CD4-positive, alpha-beta memory T cell (primary cell): ENCODE data around the gene CA14. TPM values are rescaled to one million over a fixed set of nuclear protein-coding genes. Genes with fewer than 3 reads are reported as not detected.
"Not testable (repeated sequence)": the region's sequence is repeated elsewhere in the genome, so short reads cannot be mapped to it uniquely, and the experiment has no call there.

Source experiments
- CTCF ChIA-PET: fragments of 350-600 bp; sonication (Branson Sonifier 250); formaldehyde crosslinking; loops from one replicate; lab custom pipeline; 2021; ENCODE audit warnings: inconsistent platforms; ENCODE audit not compliant: partially characterized antibody; lab: Charles Lee
- POLR2A ChIA-PET: fragments of 350-600 bp; sonication (Branson Sonifier 250); formaldehyde crosslinking; loops from one replicate; lab custom pipeline; 2021; ENCODE audit not compliant: partially characterized antibody; lab: Charles Lee
- DNase-seq, 5 donors: peaks; one replicate each; pipeline versions ENCODE4 v3.0.0 to v3.0.0-alpha.2; 2020 to 2022; ENCODE audit warnings: mixed read lengths in 1 of 5
- H3K27ac ChIP-seq: one replicate; pipeline ENCODE4 v1.7.0; 2013; ENCODE audit warnings: low read depth, low read length
- H3K27me3 ChIP-seq: 2 replicates; pipeline ENCODE4 v1.7.0; 2013; ENCODE audit warnings: mild to moderate bottlenecking, low read length, moderate library complexity; ENCODE audit not compliant: insufficient read depth
- H3K36me3 ChIP-seq: 2 replicates; pipeline ENCODE4 v1.7.0; 2013; ENCODE audit warnings: mild to moderate bottlenecking, low read length, moderate library complexity; ENCODE audit not compliant: insufficient read depth
- H3K4me1 ChIP-seq: 2 replicates; pipeline ENCODE4 v1.7.0; 2013; ENCODE audit warnings: mild to moderate bottlenecking, low read length, moderate library complexity; ENCODE audit not compliant: insufficient read depth
- H3K4me3 ChIP-seq, 2 donors: one replicate each; pipeline ENCODE4 v1.7.0; 2013; ENCODE audit warnings: low read length in 2 of 2, mild to moderate bottlenecking in 1 of 2
- H3K9me3 ChIP-seq, 2 donors: one replicate each; pipeline ENCODE4 v1.7.0; 2013; ENCODE audit warnings: low read length in 2 of 2, control low read depth in 1 of 2; ENCODE audit not compliant: control insufficient read depth in 1 of 2
- H3K27ac Mint-ChIP-seq, 7 donors: one replicate each; pipeline ENCODE4 v1.8.0; 2020 to 2021; ENCODE audit warnings: mixed read lengths in 7 of 7, mild to moderate bottlenecking in 6 of 7, inconsistent platforms in 3 of 7, moderate library complexity in 3 of 7
- H3K27me3 Mint-ChIP-seq, 2 donors: one replicate each; pipeline ENCODE4 v1.8.0; 2020 to 2021; ENCODE audit warnings: mixed read lengths in 2 of 2
- H3K36me3 Mint-ChIP-seq, 2 donors: one replicate each; pipeline ENCODE4 v1.8.0; 2020 to 2021; ENCODE audit warnings: mixed read lengths in 2 of 2, inconsistent platforms in 1 of 2, mild to moderate bottlenecking in 1 of 2
- H3K4me1 Mint-ChIP-seq, 4 donors: one replicate each; pipeline ENCODE4 v1.8.0; 2020 to 2021; ENCODE audit warnings: mixed read lengths in 4 of 4, mild to moderate bottlenecking in 1 of 4
- H3K4me3 Mint-ChIP-seq, 8 donors: one replicate each; pipeline ENCODE4 v1.8.0; 2020 to 2021; ENCODE audit warnings: mixed read lengths in 8 of 8, mild to moderate bottlenecking in 7 of 8, moderate library complexity in 6 of 8, inconsistent platforms in 3 of 8
- H3K9me3 Mint-ChIP-seq, 8 donors: one replicate each; pipeline ENCODE4 v1.8.0; 2020 to 2021; ENCODE audit warnings: mixed read lengths in 8 of 8, mild to moderate bottlenecking in 5 of 8, inconsistent platforms in 3 of 8, moderate library complexity in 1 of 8
- intact Hi-C: fragments of 100-400 bp; cut with micrococcal nuclease; formaldehyde crosslinking; loops from one replicate; pipeline ENCODE4 v1.15.1; 2023
- polyA plus RNA-seq, 2 donors: library from polyadenylated mRNA; unstranded; fragments of 300-500 nt; fragmentation: Illumina TruSeq; gene quantifications; one replicate each; pipeline ENCODE4 v1.2.3, GENCODE V29; 2021
- total RNA-seq, 2 experiments: library from RNA; stranded (reverse); gene quantifications; one replicate each; pipeline ENCODE4 v1.2.3, GENCODE V29; 2021

Gene CA14
- total and polyA plus RNA-seq, 4 experiments from 2014 or later = 0.40 TPM; not detected in 3

DNA sequence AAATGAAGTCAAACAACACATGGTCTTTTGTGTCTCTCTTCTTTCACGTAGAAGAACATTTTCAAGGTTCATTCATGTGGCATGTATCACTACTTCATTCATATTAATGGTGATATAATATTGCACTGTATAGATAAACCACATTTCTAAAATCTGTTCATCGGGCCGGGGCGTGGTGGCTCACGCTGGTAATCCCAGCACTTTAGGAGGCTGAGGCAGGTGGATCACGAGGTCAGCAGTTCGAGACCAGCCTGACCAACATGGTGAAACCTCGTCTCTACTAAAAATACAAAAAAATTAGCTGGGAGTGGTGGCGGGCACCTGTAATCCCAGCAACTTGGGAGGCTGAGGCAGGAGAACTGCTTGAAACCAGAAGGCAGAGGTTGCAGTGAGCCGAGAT, 29.3 kb upstream of the CA14 start:
- DNase-seq, H3K27me3 ChIP-seq, H3K4me3 ChIP-seq, H3K9me3 Mint-ChIP-seq, intact Hi-C loops, H3K9me3 ChIP-seq, H3K4me3 Mint-ChIP-seq, H3K4me1 ChIP-seq, H3K27ac Mint-ChIP-seq, H3K27ac ChIP-seq, H3K27me3 Mint-ChIP-seq: not testable (repeated sequence)
- peaks cover 11% of the 10 kb centered on the region for H3K36me3 ChIP-seq
- peaks cover 39 to 49% of the 10 kb centered on the region in 2 donors for H3K36me3 Mint-ChIP-seq
- POLR2A ChIA-PET = interaction anchor here (0.6 to 0.7 kb wide), 2 partner anchors 28 to 259 kb away, joined by 3 read pairs; no protein-coding TSS in a partner anchor
- peaks cover 2 to 12% (median 6%) of the 10 kb centered on the region in 4 donors for H3K4me1 Mint-ChIP-seq
- CTCF ChIA-PET = interaction anchor here (1.3 kb wide), 1 partner anchor 15 kb away, joined by 3 read pairs; no protein-coding TSS in a partner anchor

DNA sequence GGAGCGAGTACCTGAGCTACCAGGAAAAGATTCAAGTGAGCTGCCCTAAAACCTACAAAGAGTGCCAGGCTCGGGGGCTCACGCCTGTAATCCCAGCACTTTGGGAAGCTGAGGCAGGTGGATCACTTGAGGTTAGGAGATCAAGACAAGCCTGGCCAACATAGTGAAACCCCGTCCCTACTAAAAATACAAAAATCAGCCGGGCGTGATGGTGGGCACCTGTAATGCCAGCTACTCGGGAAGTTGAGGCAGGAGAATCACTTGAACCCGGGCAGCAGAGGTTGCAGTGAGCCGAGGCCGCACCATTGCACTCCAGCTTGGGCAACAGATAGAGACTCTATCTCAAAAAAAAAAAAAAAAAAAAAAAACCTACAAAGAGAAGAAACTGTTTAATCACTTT, 24.7 kb upstream of the CA14 start:
- H3K27me3 Mint-ChIP-seq, H3K4me3 ChIP-seq, H3K27me3 ChIP-seq, DNase-seq, H3K9me3 ChIP-seq, H3K9me3 Mint-ChIP-seq, intact Hi-C loops, H3K36me3 ChIP-seq: not testable (repeated sequence)
- Histone ChIP-seq H3K27ac (peak overlapping the region; percentile 99), H3K4me1 (peaks cover 22% of the 10 kb centered on the region)
- Mint-ChIP-seq H3K27ac (peak overlapping the region in 6 of 7 donors; percentile 84 to 100 (median 99)), H3K36me3 (peaks cover 14 to 16% of the 10 kb centered on the region in 2 donors), H3K4me3 (peak overlapping the region in 5 of 8 donors; percentile 12 to 93 (median 38)), H3K4me1 (peaks cover 12 to 19% (median 16%) of the 10 kb centered on the region in 4 donors)
- ChIA-PET POLR2A (interaction anchor here (1.1 to 3.9 kb wide), 9 partner anchors 9 to 346 kb away, joined by 5 to 55 read pairs (median 7); partner anchors contain the start of genes APH1A and RPRD2), CTCF (interaction anchor here (1.0 to 1.6 kb wide), 4 partner anchors 19 to 46 kb away, joined by 4 to 5 read pairs (median 4); no protein-coding TSS in a partner anchor)

DNA sequence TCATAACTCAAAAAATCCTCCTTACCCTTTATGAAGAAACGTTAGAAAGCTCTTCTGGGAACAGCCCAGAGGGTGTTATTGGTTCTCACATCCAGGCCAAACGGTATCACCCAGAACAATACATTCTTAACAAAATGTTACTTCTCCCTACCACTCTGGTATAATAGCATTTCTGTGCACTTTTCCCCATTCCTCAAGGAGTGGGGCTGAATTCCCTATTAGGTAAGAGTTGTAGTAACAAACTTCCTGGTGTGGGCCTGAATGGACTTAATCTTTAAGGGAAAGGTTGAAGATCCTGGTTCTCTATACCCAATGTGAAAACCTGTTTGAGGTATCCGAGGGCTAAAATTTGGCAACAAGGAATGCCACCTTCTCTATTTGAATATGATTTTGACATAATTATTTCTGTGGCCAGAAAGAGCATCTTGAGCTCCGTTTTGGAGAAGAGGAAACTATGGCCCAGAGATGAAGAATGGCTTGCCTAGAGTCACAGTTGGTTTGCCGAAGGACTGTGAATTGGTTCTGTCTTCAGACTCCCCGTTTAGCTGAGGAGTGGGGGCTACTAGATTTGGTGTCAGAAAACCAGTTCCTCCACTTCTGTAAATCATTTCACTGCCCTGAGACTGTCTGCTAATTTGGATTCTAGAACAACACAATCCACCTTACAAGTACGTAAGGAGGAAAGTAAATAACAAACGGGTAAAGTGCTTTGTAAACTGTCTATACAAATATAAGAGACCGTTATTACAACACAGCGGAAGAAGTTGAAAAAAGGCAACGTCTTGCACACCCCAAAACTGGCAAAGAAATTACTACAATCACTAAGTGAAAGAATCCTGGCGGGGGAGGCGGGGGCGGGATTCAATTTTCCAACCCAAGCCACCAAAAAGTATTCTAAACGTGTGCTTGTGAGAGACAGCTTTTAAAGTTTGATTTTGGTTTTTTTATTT, 23.9 kb upstream of the CA14 start:
- peak in 4 of 5 donors; percentile 14 to 55 (median 26) for DNase-seq
- Mint-ChIP-seq H3K27me3 (no peaks in the 10 kb centered on the region), H3K9me3 (no peaks in the 10 kb centered on the region), H3K4me3 (peak overlapping the region in 4 of 8 donors; percentile 93 to 96 (median 94)), H3K4me1 (peaks cover 12 to 19% (median 16%) of the 10 kb centered on the region in 4 donors), H3K36me3 (peaks cover 11 to 14% of the 10 kb centered on the region in 2 donors), H3K27ac (peak overlapping the region in 6 of 7 donors; percentile 96 to 100 (median 99))
- no peaks in the 10 kb centered on the region for H3K27me3 ChIP-seq
- no peaks in the 10 kb centered on the region for H3K36me3 ChIP-seq
- H3K27ac ChIP-seq = peak overlapping the region; percentile 99
- intact Hi-C loops = loop anchor here (1.0 kb wide), 1 partner anchor 20 kb away; no protein-coding TSS in a partner anchor
- peak overlapping the region; percentile 76 to 100 for H3K4me3 ChIP-seq
- H3K9me3 ChIP-seq = no peaks in the 10 kb centered on the region
- ChIA-PET POLR2A (interaction anchor here (0.6 to 3.9 kb wide), 21 partner anchors 10 to 1093 kb away, joined by 3 to 55 read pairs (median 4); partner anchors contain the start of genes APH1A, CIART, PI4KB and PLEKHO1), CTCF (interaction anchor here (1.0 to 1.6 kb wide), 5 partner anchors 19 to 46 kb away, joined by 3 to 5 read pairs (median 4); no protein-coding TSS in a partner anchor)
- peaks cover 22% of the 10 kb centered on the region for H3K4me1 ChIP-seq

DNA sequence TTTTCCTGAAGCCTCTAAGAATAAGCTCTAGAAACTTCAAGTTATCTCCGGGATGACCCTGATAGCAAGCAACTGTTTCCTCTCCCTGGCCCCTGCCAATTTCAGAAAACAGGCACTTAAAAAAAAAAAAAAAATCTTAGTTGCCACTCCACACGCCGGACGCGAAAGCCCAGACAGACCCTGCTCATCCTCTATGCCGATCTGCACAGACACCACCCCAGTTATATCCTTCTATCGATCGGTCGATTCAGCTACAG, 23.3 kb upstream of the CA14 start:
- peaks cover 12 to 19% (median 16%) of the 10 kb centered on the region in 4 donors for H3K4me1 Mint-ChIP-seq
- H3K4me3 ChIP-seq = peak overlapping the region; percentile 76 to 100
- no peaks in the 10 kb centered on the region for H3K27me3 Mint-ChIP-seq
- peak overlapping the region in 6 of 7 donors; percentile 96 to 100 (median 99) for H3K27ac Mint-ChIP-seq
- intact Hi-C loops = loop anchor here (1.0 kb wide), 1 partner anchor 21 kb away; no protein-coding TSS in a partner anchor
- H3K4me3 Mint-ChIP-seq = peak overlapping the region in 4 of 8 donors; percentile 93 to 96 (median 94)
- no peaks in the 10 kb centered on the region for H3K9me3 Mint-ChIP-seq
- H3K27me3 ChIP-seq = no peaks in the 10 kb centered on the region
- H3K4me1 ChIP-seq = peaks cover 22% of the 10 kb centered on the region
- H3K36me3 Mint-ChIP-seq = peaks cover 5 to 10% of the 10 kb centered on the region in 2 donors
- H3K36me3 ChIP-seq = no peaks in the 10 kb centered on the region
- ChIA-PET POLR2A (interaction anchor here (0.6 to 3.9 kb wide), 20 partner anchors 11 to 1093 kb away, joined by 3 to 55 read pairs (median 4); partner anchors contain the start of genes APH1A, CIART, PI4KB and PLEKHO1), CTCF (interaction anchor here (1.2 to 1.6 kb wide), 2 partner anchors 36 to 47 kb away, joined by 3 to 5 read pairs; no protein-coding TSS in a partner anchor)
- H3K9me3 ChIP-seq = no peaks in the 10 kb centered on the region
- peak overlapping the region; percentile 99 for H3K27ac ChIP-seq
- no peak for DNase-seq

DNA sequence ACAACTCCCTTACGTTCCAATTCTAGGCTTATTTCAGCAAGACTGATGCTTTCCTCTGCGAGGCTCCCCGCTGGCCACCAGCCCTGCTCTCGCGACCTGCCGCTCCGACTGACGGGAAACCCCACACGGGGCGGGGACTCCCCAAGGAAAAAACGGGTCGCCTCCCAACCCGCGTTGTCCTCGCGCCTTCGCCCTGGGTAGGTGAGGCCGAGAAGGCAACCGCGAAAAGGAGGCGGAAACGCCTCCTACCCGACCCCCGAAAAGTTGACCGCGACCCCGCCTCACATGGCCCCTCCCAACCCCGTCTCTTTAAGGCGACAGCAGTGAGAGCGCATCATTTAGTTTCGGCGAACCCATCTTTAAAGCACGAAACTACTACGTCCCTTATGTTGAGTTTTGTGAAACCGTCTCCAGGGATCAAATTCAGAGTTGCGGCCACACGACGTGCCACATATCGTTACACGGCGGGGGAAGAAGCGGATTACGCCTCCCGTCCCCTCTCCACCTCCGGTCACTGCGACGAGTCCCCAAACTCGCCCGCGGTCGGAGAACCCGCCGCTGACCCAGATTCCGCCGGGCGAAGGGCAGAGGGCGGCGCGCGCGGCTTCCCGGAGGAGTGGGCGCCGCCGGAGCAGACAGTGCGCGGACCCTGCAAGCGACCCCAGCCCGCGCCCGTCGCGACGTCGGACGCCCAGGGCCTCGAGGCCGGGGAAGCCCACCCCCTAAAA, 22.8 kb upstream of the CA14 start:
- Mint-ChIP-seq H3K4me1 (peaks cover 12 to 19% (median 16%) of the 10 kb centered on the region in 4 donors), H3K9me3 (no peaks in the 10 kb centered on the region), H3K27me3 (no peaks in the 10 kb centered on the region), H3K4me3 (peak overlapping the region in 4 of 8 donors; percentile 93 to 96 (median 94)), H3K36me3 (peaks cover 4 to 10% of the 10 kb centered on the region in 2 donors), H3K27ac (peak overlapping the region in 6 of 7 donors; percentile 96 to 100 (median 99))
- Histone ChIP-seq H3K36me3 (no peaks in the 10 kb centered on the region), H3K4me1 (peaks cover 22% of the 10 kb centered on the region), H3K4me3 (peak overlapping the region; percentile 76 to 100), H3K27ac (peak overlapping the region; percentile 99), H3K9me3 (no peaks in the 10 kb centered on the region), H3K27me3 (no peaks in the 10 kb centered on the region)
- intact Hi-C loops = loop anchor here (1.0 kb wide), 1 partner anchor 21 kb away; no protein-coding TSS in a partner anchor
- POLR2A ChIA-PET = interaction anchor here (0.7 to 3.9 kb wide), 24 partner anchors 11 to 348 kb away, joined by 3 to 55 read pairs (median 5); partner anchors contain the start of genes APH1A, CIART, MCL1 and PLEKHO1
- CTCF ChIA-PET = interaction anchor here (0.7 to 1.6 kb wide), 3 partner anchors 20 to 48 kb away, joined by 3 to 5 read pairs (median 4); no protein-coding TSS in a partner anchor
- DNase-seq = peak; percentile 86 to 95 (median 87)

DNA sequence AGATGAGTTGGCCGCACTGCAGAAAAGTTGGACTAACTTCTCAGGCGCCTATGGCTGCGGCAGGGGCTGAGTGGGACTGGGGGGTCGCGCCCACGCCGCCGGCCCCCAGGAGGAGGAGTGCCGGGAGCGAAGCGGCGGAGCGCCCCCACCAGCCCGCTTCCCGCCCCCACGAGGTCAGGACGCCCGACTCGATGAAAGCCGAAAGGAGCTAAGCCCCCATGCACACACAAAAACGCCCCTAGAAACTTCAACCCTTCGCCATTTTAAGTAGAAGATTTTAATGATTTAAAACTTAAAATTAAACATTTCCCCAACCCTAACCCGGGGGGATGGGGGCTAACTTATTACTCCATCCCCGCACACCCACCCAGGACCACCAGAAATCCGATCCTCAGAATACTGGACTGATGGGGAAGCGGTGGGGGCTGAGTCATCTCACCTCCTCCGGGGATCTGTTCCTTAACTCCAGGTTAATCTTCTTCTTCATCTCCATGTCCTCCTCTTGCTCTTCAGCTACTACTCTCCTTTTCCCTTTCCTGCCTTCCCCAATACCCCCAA, 22.2 kb upstream of the CA14 start:
- Histone ChIP-seq H3K27me3 (no peaks in the 10 kb centered on the region), H3K27ac (peak overlapping the region; percentile 99), H3K9me3 (no peaks in the 10 kb centered on the region), H3K36me3 (no peaks in the 10 kb centered on the region), H3K4me3 (peak overlapping the region; percentile 76 to 100), H3K4me1 (peaks cover 22% of the 10 kb centered on the region)
- intact Hi-C loops = no loop called here
- no peaks in the 10 kb centered on the region for H3K27me3 Mint-ChIP-seq
- peaks cover 12 to 19% (median 16%) of the 10 kb centered on the region in 4 donors for H3K4me1 Mint-ChIP-seq
- H3K36me3 Mint-ChIP-seq = peaks cover 4 to 10% of the 10 kb centered on the region in 2 donors
- ChIA-PET CTCF (interaction anchor here (0.7 to 1.0 kb wide), 3 partner anchors 21 to 46 kb away, joined by 3 to 4 read pairs (median 3); no protein-coding TSS in a partner anchor), POLR2A (interaction anchor here (0.7 to 3.9 kb wide), 18 partner anchors 12 to 394 kb away, joined by 3 to 55 read pairs (median 6); partner anchors contain the start of genes APH1A, CIART, ENSA and MCL1)
- H3K27ac Mint-ChIP-seq = no peak overlapping the region
- H3K4me3 Mint-ChIP-seq = no peak overlapping the region
- H3K9me3 Mint-ChIP-seq = no peaks in the 10 kb centered on the region
- DNase-seq = peak; percentile 23 to 48 (median 35)
